HG03521 (cell line): ENCODE results near the gene SPATA31D4.

Source experiments
- ATAC-seq: cut with Tn5 transposase; IDR thresholded peaks from one replicate; pipeline ENCODE4 v1.9.1; 2021; ENCODE audit warnings: mild to moderate bottlenecking, moderate library complexity; ENCODE audit not compliant: unreplicated experiment

SPATA31D4 gene

DNA sequence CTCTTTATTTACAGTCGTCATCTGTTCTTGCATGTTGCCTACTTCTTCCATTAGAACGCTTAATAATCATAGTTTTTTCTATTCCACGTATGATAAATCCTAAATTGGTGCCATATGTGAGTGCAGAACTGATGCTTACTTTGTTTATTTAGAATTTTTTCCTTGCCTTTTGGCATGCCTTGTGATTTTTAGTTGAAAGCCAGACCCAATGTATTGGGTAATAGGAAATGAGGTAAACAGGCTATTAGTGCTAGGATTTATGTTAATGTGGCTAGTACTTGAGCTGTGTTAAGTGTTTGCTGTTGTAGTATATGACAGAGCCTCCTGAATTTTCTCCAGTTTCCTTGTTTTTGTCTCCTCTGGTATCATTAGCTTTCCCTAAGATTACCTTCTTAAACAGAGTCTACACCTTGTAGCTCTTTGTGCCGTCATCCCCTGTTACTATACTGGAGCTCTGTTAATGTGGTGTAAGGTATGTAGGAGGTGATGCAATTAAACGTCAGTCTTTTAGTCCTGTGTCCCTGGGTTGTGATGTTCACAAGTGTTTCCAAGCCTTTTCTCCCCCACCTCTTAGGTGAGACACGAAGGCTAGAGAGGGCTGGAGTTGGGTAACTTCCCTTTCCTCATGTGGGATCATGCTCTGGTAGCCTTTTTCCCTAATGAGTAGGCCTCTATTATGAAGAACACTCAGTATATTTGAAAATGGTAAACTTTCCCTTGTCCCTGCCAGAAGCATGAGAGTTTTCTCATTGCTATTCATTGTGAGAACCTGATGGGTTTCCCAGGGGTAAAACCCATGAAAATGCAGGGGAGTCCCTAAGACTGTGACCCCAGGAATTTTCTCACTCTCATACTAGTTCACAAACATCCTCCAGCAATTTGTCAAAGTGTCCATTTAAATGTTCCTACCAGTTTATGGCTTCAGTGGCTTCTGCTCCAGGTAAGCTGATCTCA lies 36.3 kb downstream of the SPATA31D4 start:
- no peak for ATAC-seq

GRCh38 chr9:81968026-81968425 lies 39.8 kb downstream of the SPATA31D4 start:
- no peak for ATAC-seq

GRCh38 chr9:81969971-81970370 lies 41.7 kb downstream of the SPATA31D4 start:
- ATAC-seq: no peak

- no peak for ATAC-seq
Observed at GRCh38 chr9:81971727-81972126, 43.5 kb downstream of the SPATA31D4 start.

- no peak for ATAC-seq
Observed at GRCh38 chr9:81974764-81975163, 46.5 kb downstream of the SPATA31D4 start.

DNA sequence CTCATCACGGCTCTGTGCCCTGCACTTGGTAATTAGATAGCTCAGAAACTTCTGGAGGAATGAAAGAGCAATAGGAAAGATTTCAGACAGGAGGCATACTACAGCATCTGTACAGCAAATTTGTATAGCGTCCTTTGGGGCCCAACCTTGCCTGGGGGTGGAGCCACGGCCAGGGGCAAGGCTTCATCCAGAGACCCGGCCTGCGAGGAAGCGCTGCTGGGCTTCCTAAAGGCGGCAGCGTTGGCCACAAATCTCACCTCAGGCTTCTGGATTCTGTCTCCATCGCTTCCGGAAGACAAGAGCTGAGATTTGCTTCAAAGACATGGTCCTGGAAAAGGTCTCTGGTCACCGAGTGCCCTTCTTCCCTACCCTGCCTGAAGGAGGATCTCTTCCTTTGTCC lies 48.1 kb downstream of the SPATA31D4 start:
- no peak for ATAC-seq

DNA sequence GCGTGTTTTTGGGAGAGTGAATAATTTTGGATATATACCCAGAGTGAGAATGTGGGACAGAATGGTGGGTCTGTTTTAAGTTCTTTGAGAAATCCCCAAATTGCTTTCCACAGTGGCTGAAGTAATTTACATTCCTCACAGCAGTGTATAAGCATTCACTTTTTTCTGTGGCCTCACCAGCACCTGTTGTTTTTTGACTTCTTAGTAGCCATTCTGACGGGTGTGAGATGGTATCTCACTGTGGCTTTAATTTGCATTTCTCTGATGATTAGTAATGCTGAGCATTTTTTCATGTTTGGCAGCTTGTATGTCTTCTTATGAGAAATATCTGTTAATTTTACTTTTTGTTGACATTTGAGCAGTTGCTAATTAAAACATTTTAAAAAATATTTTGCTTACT lies 51.0 kb downstream of the SPATA31D4 start:
- no peak for ATAC-seq

GRCh38 chr9:81980568-81980967 lies 52.3 kb downstream of the SPATA31D4 start:
- no peak for ATAC-seq

GRCh38 chr9:81981883-81982282 lies 53.7 kb downstream of the SPATA31D4 start:
- ATAC-seq: no peak
